Frontal cortex (tissue), 4 donors: ENCODE data around the gene ZNF519. TPM values are rescaled to one million over a fixed set of nuclear protein-coding genes. Genes with fewer than 3 reads are reported as not detected.
"Not testable (repeated sequence)": the region's sequence is repeated elsewhere in the genome, so short reads cannot be mapped to it uniquely, and the experiment has no call there.

Experiments
- DNase-seq, 2 donors: peaks; one replicate each; pipeline ENCODE4 v3.0.0; 2012; ENCODE audit warnings: low spot score in 2 of 2
- FAIRE-seq: peaks from 2 replicates; lab custom pipeline; 2012; peaks lifted over from hg19 to GRCh38; lab: Jason Lieb, UNC
- total RNA-seq: library from RNA; depleted of rRNA; stranded (reverse); fragments of >200 nt; gene quantifications from one replicate; pipeline ENCODE4 v1.2.3, GENCODE V29; 2014
- donor health status: control.
- donor health status: control.
- donor health status: control.

Gene ZNF519
- 46.1 TPM for total RNA-seq

- FAIRE-seq: peak; percentile 56
- DNase-seq: peak; percentile 64 to 67
Measured at GRCh38 chr18:14132271-14132700, at the start of gene ZNF519. TSS of gene ZNF519 (minus strand) at chr18:14132435. CDS start at chr18:14132277, 158 bp downstream.

DNA sequence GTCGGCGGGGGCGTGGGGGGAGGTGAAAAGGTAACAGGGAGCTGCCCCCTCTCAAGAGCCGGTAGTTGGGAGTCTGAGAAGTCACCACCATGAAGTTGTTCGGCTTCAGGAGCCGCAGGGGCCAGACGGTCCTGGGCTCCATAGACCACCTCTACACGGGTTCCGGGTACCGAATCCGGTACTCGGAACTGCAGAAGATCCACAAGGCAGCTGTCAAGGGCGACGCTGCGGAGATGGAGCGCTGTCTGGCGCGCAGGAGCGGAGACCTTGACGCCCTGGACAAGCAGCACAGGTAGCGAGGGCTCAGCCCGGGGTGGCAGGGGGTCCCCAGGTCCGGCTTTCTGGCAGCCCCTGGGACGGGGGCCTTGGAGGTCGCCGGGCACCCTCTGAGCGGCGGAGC is 47.1 kb upstream of the ZNF519 start:
- peak in 1 of 2 donors; percentile 2 for DNase-seq
- no peak for FAIRE-seq

GRCh38 chr18:14178321-14179196 is 46.3 kb upstream of the ZNF519 start:
- peak; percentile 39 to 48 for DNase-seq
- not testable (repeated sequence) for FAIRE-seq

DNA sequence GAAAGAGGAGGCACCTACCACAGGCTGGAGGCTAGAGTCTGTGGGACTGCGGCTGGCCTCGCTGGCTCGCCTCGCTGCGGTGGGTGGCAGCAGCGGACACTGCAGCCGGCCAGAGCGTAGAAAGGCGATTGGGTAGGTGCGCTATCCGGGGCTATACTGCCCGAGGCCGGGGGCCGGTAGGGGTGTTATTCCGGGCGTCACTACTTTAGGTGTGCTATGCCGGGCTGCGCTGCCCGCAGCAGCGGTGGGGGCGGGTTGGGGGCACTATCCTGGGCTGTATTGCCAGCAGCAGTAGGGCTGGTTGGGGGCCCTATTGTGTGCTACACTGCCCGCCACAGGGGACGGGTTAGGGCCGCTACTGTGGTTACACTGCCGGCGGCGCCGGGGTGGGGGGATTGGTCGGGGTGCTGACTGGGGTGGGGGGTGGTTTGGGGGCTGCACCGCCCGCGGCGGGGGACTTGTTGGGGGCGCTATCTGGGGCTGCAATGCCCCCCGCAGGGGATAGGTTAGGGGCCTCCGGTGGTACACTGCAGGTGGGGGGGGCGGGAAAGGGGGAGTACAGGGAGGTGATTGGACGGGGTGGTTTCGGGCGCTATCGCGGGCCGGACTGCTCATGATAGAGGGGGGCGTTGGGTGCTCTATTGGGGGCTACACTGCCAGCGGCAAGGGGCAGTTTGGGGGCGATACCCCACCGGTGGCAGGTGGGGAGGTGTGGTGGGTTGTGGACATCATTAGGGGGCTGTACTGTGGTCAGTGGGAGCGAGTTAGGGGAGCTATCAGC is 45.5 kb upstream of the ZNF519 start:
- DNase-seq, FAIRE-seq: not testable (repeated sequence)

GRCh38 chr18:14175404-14175803 is 43.2 kb upstream of the ZNF519 start:
- FAIRE-seq, DNase-seq: not testable (repeated sequence)

DNA sequence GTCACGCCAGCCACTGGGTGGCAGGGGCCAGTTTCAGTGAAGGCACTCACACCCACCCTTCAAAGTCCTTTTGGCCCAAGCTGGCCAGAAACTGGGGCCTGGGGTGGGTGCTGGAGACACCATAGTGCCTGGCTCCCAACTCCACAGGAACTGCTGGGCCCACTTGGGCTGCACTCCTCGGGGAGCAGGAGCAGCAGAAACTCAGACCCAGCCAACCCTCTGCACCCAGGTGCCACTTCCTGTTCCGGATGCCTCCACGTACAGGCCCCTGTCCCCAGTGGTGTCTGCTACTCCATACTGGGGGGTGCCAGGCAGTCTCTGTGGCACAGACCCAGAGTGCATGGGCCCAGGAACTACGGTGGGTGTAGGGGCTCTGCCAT is 42.5 kb upstream of the ZNF519 start:
- DNase-seq (no peak), FAIRE-seq (no peak)

GRCh38 chr18:14174002-14174705 is 41.9 kb upstream of the ZNF519 start:
- FAIRE-seq, DNase-seq: not testable (repeated sequence)

DNA sequence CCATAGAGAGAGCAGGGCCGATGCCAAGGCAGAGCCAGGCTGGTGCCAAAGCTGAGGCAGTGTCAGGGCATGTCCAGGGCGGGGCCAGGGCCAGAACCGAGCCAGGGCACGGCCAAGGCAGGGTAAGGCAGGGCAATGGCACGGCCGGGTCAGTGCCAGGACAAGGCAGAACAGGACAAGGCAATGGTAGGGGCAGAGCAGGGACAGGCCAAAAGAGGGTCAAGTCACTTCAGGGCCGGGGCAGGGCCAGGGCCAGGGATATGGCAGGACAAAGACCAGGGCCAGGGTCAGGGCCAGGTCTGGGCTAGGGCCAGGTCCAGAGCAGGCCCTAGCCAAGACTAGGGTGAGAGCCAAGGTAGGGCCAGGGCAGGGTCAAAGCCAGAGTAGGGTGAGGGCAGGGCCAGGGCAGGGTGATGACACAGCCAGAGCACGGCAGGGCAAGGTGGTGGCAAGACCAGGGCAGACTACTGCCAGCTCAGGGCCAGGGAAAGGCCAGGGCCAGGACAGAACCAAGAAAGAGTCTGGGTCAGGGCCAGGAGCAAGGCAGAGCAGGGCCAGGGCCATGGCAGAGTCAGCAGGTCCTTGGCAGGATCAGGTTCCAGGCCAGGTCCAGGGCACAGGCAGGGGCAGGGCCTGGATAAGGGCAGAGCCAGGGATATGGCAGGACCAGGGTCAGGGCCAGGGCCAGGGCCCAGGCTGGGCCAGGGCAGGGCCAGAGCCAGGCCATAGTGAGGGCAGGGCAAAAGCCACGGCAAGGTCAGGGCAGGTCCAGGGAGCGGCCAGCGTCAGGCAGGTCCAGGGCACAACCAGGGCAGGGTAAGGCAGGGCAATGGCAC is 41.1 kb upstream of the ZNF519 start:
- not testable (repeated sequence) for FAIRE-seq, DNase-seq

DNA sequence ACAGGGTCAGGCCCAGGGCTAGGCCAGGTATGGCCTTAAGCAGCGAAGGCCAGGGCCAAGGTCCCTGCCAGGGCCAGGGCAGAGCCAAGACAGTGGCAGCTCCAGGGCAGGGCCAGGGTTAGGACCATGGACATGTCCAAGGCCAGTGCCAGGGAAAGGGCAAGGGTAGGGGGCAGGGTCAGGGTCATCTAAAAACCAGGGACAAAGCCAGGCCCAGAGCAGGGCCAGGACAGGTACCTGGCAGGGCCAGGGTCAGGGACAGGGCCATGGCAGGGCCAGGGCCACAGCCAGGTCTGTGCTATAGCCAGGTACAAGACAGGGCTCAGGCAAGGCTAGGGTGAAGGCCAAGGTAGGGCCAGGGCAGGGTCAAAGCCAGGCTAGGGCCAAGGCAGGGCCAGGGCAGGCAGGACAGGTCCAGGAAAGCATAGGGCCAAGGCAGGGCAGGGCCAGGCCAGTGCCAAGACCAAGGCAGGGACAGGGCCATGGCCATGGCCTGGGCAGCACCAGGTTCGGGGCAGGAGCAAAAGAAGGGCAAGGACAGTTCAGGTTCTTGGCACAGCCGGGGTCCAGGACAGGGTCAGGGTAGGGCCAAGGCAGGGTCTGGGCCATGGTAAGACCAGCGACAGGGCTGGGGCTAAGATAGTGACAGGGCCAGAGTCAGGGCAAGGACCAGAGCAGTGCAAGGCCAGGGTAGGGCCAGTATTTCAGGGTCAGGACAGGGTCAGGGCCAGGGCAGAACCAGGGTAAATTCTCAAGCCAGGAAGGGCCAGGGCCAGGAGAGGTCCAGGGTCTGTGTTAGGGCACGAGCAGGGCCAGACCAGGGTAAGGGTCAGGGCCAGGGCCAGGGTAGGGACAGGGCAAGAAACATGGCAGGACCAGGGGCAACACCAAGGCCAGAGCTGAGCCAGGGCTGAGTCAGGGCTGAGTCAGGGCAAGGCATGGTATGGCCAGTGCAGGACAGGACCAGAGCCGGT is 40.2 kb upstream of the ZNF519 start:
- not testable (repeated sequence) for FAIRE-seq, DNase-seq

DNA sequence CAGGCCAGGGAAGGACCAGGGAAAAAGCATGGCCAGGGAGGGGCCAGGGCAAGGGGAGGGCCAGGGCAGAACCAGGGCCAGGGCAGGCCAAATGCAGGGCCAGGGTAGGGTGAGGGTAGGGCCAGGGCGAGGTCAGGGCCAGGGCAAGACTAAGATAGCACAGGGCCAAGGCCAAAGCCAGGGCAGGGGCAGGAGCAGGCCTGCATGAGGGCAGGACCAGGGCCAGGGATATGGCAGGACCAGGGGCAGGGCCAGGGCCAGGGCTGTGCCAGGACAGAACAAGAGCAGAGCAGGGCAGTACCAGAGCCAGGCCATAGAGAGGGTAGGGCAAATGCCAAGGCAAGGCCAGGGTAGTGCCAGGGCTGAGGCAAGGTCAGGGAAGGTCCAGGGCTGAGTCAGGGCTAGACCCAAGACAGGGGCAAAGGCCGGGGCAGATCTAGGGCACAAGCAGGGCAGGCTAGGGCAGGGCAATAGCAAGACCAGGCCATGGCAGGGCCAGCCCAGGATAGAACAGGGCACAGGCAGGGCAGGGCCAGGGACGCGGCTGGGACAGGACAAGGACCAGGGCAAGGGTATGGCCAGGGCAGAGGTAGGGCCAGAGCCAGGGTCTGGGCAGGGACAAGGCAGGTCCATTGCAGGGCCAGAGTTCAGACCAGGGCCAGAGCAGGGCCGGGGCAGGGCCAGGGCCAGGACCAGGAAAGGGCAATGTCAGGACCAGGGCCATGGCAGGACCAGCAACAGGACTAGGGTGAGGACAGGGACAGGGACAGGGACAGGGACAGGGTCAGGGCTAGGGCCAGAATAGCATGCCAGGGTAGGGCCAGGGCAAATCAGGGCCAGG is 39.3 kb upstream of the ZNF519 start:
- not testable (repeated sequence) for DNase-seq, FAIRE-seq

DNA sequence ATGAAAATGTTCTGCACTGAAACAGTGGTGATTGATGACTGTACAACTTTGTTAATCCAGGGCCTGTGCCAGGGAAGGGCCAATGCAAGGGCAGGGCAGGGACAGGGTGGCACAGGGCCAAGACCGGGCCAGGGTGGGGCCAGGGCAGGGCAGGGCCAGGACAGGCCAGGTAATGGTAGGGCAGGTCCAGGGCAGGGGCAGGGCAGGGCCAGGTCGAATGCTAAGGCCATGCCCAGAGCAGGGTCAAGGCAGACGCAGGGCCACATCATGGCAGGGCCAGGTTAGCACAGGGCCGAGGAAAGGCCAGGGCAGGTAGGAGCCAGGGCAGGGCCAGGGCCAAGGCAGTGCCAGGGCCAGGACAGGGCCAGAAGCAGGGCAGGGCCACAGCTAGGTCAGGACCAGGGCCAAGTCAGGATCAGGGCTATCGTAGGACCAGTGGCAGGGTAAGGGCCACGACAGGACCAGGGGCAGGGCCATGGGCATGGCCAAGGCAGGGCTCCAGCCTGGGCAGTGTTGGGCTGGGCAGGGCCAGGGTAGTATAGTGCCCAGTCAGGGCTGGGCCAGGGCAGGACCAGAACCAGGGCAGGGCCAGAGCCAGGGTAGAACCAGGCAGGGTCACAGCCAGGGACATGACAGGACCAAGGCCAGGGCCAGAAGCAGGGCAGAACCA is 38.3 kb upstream of the ZNF519 start:
- DNase-seq, FAIRE-seq: not testable (repeated sequence)

DNA sequence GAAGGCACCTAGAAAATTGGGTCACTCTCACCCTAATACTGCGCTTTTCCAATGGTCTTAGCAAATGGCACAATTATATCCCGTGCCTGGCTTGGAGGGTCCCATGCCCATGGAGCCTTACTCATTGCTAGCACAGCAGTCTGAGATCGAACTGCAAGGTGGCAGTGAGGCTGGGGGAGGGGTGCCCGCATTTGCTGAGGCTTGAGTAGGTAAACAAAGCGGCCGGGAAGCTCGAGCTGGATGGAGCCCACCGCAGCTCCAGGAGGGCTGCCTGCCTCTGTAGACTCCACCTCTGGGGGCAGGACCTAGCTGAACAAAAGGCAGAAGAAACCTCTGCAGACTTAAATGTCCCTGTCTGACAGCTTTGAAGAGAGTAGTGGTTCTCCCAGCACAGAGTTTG is 30.7 kb upstream of the ZNF519 start:
- FAIRE-seq: not testable (repeated sequence)

GRCh38 chr18:14151564-14152113 is 19.4 kb upstream of the ZNF519 start:
- not testable (repeated sequence) for DNase-seq, FAIRE-seq

More for the DNA sequence above, 30.7 kb upstream of the ZNF519 start:
- DNase-seq: not testable (repeated sequence)

- not testable (repeated sequence) for FAIRE-seq, DNase-seq
Measured at GRCh38 chr18:14150766-14151165, 18.5 kb upstream of the ZNF519 start.

DNA sequence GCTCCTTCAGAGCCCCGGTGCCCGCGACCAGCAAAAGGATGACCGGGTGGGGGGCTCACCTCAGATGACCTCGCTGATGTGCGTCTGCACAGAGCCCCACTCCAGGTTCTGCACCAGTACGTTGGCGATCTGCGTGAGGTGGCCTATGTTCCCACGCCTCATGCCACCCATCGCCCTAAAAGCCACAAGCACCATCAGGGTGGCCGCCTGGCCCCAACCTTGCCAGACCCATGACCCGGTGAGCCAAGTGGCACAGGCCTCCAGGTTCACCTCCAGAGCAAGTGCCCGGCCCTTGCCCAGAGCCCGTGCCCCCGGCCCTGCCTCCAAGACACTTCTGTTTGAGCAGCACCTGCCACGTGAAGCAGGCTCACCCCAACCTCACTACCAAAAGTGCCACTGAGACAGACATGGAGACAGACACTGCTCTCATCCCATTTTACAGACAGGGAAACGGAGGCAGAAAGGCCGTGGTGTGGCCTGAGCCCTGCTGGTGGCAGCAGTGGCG is 17.7 kb upstream of the ZNF519 start:
- not testable (repeated sequence) for FAIRE-seq, DNase-seq
